ENCODE data around the gene SLC5A11.
"Not testable (repeated sequence)": the region's sequence is repeated elsewhere in the genome, so short reads cannot be mapped to it uniquely, and the experiment has no call there.

SLC5A11 gene, protein sequence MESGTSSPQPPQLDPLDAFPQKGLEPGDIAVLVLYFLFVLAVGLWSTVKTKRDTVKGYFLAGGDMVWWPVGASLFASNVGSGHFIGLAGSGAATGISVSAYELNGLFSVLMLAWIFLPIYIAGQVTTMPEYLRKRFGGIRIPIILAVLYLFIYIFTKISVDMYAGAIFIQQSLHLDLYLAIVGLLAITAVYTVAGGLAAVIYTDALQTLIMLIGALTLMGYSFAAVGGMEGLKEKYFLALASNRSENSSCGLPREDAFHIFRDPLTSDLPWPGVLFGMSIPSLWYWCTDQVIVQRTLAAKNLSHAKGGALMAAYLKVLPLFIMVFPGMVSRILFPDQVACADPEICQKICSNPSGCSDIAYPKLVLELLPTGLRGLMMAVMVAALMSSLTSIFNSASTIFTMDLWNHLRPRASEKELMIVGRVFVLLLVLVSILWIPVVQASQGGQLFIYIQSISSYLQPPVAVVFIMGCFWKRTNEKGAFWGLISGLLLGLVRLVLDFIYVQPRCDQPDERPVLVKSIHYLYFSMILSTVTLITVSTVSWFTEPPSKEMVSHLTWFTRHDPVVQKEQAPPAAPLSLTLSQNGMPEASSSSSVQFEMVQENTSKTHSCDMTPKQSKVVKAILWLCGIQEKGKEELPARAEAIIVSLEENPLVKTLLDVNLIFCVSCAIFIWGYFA

GRCh38 chr16:24845726-24846547 lies at the start of gene SLC5A11:
Gene SLC5A11, plus strand, starts transcription at chr16:24845963. Its CDS starts 12,681 bp downstream, at chr16:24858644.
- no peak for DNase-seq (ENCODE audit: low read depth, low spot score)

GRCh38 chr16:24800586-24800985 lies 45.2 kb upstream of the SLC5A11 start:
- DNase-seq (ENCODE audit: low read depth, low spot score), result no peak

- DNase-seq (ENCODE audit: low read depth, low spot score), result no peak
Observed at GRCh38 chr16:24801761-24802302, 43.9 kb upstream of the SLC5A11 start.

DNA sequence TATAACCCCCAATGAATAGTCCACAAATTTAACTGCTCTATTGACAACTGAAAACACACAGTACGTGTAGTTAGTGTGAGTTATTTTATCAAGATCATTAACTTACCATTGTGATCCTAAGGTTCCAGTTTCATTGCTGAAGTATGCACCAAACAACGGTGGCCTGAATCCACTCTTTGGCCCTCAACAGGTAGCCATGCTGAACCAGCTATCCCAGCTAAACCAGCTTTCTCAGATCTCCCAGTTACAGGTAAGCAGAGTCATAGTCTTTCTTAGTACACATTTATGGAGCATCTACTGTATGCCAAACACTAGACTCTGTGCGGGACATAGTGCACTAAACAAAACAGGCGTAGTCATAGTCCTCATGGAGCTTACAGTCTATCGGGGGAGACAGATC lies 40.3 kb upstream of the SLC5A11 start:
- DNase-seq (ENCODE audit: low read depth, low spot score), result no peak

GRCh38 chr16:24807301-24807700 lies 38.5 kb upstream of the SLC5A11 start:
- DNase-seq (ENCODE audit: low read depth, low spot score), result no peak

DNA sequence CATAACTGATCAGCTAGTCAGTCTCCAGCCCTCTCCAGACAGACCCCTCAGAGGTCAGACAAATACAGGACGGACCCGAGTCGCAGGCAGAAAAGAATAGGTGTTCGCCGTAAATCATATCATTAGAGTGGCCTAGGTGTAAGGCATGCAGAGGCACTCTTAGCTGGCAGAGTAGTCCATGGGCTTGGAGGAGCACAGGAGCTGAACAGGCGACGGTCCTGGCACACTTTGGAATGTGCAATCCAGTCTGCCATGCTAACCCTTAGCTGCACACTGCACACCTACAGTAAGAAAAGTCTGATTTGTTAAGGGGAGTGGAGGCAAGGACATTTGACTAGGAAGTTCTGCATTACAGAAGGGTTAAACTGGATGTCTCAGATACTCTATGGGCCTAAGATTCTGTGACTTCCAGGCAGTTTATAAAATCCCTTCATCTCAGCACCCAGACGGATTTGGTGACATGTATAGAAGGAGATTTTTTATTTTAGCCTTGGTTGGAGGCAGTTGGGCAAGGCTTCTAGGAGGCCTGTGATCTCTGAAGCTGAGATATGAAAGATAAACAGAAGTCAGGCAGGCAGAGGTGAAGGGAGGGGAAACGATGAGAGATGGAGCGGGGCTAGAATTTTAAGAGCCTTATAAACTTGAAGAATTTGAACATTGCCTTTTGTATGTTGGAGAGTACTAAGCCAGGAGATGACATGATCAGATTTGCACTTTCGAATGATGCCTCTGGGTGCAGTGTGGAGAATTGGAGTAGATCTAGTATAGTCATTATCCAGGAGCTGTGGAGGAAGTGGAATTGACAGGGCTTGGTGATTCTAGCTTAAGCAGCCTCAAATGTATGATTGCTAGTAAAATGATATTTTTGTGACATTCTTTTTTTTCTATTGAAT lies 34.6 kb upstream of the SLC5A11 start:
- no peak for DNase-seq (ENCODE audit: low read depth, low spot score)

DNA sequence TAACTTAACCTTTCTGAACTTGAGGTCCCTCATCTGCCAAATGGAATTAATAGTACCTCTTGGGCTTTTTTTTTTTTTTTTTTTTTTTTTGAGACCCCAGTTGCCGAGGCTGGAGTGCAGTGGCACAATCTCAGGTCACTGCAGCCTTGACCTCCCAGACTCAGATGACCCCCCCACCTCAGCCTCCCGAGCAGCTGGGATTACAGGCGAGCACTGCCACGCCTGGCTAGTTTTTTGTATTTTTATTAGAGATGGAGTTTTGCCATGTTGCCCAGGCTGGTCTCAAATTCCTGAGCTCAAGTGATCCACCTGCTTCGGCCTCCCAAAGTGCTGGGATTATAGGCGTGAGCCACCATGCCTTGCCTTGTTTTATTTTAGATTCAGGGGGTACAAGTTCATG lies 33.0 kb upstream of the SLC5A11 start:
- DNase-seq (ENCODE audit: low read depth, low spot score), result not testable (repeated sequence)

DNA sequence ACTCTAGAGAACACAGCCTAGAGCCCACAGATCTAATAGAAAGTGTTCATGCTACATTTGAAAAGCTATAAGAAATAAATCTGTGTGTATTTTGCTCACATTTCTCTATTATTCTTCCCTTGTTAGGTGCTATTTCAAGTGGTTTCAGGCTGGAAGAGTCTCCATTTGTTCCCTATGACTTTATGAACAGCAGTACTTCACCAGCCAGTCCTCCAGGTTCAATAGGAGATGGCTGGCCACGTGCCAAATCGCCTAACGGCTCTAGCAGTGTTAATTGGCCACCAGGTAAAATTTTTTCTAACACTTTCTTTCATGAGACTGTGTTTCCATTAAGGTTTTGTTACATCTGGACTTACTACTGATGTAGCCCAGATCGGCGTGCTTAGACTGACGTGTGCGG lies 30.7 kb upstream of the SLC5A11 start:
- no peak for DNase-seq (ENCODE audit: low read depth, low spot score)

- DNase-seq (ENCODE audit: low read depth, low spot score), result no peak
Observed at GRCh38 chr16:24816688-24817087, 29.1 kb upstream of the SLC5A11 start.

DNA sequence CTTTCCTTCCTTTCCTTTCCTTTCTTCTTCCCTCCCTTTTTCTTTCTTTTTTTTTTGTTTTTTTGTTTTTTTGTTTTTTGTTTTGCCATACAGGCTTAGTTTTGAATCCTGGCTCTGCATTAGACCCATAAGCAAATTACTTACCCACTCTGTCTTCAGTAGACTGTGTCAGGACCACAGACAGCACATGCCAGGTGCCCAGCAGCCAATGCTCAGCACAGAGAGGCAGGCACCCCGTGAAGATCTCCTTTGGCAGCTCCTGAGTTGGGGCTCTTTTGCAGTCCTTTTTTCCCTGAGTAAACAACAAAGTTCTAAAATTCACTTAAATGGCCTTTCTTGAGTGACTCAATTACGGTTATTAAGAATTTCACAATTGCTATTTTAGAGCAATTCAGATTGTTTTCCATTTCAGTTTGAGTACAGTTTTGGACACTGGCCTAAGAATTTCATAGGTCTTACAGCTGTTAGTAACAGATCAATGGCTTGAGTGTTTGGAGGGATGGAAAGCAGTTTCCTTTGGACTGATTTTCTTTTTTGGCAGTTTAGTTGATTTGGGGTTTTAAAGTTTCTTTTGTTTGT lies 26.2 kb upstream of the SLC5A11 start:
- DNase-seq (ENCODE audit: low read depth, low spot score), result no peak

GRCh38 chr16:24820522-24820921 lies 25.2 kb upstream of the SLC5A11 start:
- no peak for DNase-seq (ENCODE audit: low read depth, low spot score)

DNA sequence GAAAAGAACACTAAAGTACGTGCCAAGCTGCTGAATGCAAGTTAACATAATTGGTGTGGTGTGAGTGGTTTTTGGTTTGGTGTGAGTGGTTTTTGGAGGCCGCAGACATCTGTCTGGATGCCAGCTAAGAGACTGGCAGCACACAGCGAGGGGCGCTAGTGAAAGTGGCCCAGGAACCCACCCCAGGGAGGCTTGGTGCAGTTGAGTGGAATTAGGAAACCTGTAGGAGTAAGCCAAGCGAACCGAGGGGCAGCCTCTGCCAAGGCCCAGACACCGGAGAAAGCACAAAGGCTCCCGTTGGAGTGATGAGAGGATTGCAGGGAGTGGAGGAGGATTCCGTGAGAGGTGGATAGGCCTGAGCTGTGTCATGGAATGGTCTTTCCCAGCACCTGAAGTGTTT lies 24.6 kb upstream of the SLC5A11 start:
- no peak for DNase-seq (ENCODE audit: low read depth, low spot score)

GRCh38 chr16:24822542-24822941 lies 23.2 kb upstream of the SLC5A11 start:
- DNase-seq (ENCODE audit: low read depth, low spot score), result no peak

DNA sequence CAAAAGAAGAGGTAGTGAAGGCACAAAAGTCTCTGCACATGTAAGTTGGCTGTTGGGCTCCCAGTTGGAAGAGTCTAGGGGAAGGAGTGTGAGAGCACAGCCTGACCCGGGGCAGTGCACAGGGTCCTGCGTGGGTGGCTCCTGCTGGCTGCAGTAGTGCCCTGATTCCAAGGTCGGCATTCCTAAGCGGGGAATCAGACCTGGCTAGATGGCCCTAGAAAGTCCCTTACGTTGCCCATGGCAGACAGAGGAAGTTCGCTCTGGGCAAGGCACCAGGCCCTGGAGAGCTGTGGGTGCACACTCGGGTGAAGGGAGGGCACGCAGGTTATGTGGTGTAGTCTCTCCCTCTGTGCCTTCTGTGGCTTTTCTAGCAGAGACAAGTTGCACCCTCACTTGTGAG lies 22.8 kb upstream of the SLC5A11 start:
- no peak for DNase-seq (ENCODE audit: low read depth, low spot score)

- no peak for DNase-seq (ENCODE audit: low read depth, low spot score)
Observed at GRCh38 chr16:24825696-24826095, 20.1 kb upstream of the SLC5A11 start.

- DNase-seq (ENCODE audit: low read depth, low spot score), result no peak
Observed at GRCh38 chr16:24826096-24826690, 19.6 kb upstream of the SLC5A11 start.

DNA sequence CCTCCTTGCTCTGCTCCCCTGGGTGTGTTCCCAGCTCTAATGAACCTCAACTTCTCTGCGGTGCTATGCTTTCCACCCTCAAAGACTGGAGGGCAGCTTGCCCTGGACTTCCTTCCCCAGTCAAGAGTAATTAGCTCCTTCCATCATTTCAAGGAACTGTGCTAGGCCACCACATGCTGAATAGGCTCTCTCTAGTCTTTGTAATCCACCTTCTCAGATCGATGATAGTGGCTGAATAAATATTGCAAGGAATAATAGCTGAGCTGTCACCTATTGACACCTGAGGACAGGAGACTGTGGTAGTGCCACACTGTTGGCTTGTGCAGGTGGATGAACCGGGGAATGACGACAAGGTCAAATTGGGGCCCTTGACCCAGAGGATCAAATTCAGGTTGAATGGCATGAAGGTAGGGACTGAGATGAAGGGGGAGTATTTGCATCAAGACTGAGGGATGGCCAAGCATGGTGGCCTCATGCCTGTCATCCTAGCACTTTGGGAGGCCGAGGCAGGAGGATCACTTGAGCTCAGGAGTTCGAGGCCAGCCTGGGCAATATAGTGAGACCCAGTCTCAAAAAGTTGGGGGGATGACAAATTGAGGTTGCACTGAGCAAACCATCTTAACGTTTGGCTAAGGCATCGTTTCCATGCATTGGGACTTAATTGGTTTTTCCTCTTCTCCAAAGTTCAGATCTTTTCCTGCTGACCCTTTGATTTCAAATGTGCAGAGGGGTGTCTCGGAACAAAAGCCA lies 18.8 kb upstream of the SLC5A11 start:
- DNase-seq (ENCODE audit: low read depth, low spot score), result no peak

GRCh38 chr16:24829153-24829552 lies 16.6 kb upstream of the SLC5A11 start:
- no peak for DNase-seq (ENCODE audit: low read depth, low spot score)

- no peak for DNase-seq (ENCODE audit: low read depth, low spot score)
Observed at GRCh38 chr16:24833352-24833751, 12.4 kb upstream of the SLC5A11 start.
